Neural progenitor cell (in vitro differentiated cells): Measurements from ENCODE around the gene KDM8. TPM values are rescaled to one million over a fixed set of nuclear protein-coding genes. Genes with fewer than 3 reads are reported as not detected.
A peak's percentile ranks its signal among the peaks of the same experiment; 100 is the strongest.

Source experiments
- DNase-seq: peaks from one replicate; pipeline ENCODE4 v3.0.0-alpha.2; 2016; ENCODE audit warnings: low spot score
- H2AFZ ChIP-seq: fragments of 200-600 bp; sonication (generic); replicated peaks from 2 replicates; pipeline ENCODE4 v1.6.1; 2016; ENCODE audit warnings: antibody characterized with exemption
- H3F3A ChIP-seq: fragments of 200-600 bp; sonication (generic); 2 replicates; pipeline ENCODE4 v1.6.1; 2016; ENCODE audit warnings: antibody characterized with exemption, low read depth
- H3K27ac ChIP-seq: fragments of 200-600 bp; sonication (generic); 2 replicates; pipeline ENCODE4 v1.5.1; 2016; ENCODE audit warnings: mild to moderate bottlenecking
- H3K27me3 ChIP-seq: fragments of 200-600 bp; sonication (generic); 2 replicates; pipeline ENCODE4 v1.6.1; 2016; ENCODE audit warnings: mild to moderate bottlenecking, moderate library complexity
- H3K36me3 ChIP-seq: fragments of 200-600 bp; sonication (generic); 2 replicates; pipeline ENCODE4 v1.5.1; 2016
- H3K4me1 ChIP-seq: fragments of 200-600 bp; sonication (generic); 2 replicates; pipeline ENCODE4 v1.6.1; 2016; ENCODE audit warnings: mixed run types
- H3K4me2 ChIP-seq: fragments of 200-600 bp; sonication (generic); 2 replicates; pipeline ENCODE4 v1.6.1; 2016
- H3K4me3 ChIP-seq: fragments of 200-600 bp; sonication (generic); 2 replicates; pipeline ENCODE4 v1.5.1; 2016
- H3K79me2 ChIP-seq: fragments of 200-600 bp; sonication (generic); 2 replicates; pipeline ENCODE4 v1.6.1; 2016; ENCODE audit warnings: low read depth
- H3K9ac ChIP-seq: fragments of 200-600 bp; sonication (generic); 2 replicates; pipeline ENCODE4 v1.6.1; 2016
- H3K9me3 ChIP-seq: fragments of 200-600 bp; sonication (generic); 2 replicates; pipeline ENCODE4 v1.5.1; 2016; ENCODE audit warnings: low read depth
- H4K20me1 ChIP-seq: fragments of 200-600 bp; sonication (generic); 2 replicates; pipeline ENCODE4 v1.6.1; 2016; ENCODE audit warnings: low read depth
- H3K27ac Mint-ChIP-seq: 3 replicates; pipeline ENCODE4 v1.8.0; 2021; ENCODE audit warnings: mixed read lengths
- H3K27me3 Mint-ChIP-seq: 2 replicates; pipeline ENCODE4 v1.8.0; 2022; ENCODE audit warnings: low read depth, mild to moderate bottlenecking, inconsistent platforms, moderate library complexity, mixed read lengths; ENCODE audit not compliant: insufficient read depth
- H3K36me3 Mint-ChIP-seq: 3 replicates; pipeline ENCODE4 v1.8.0; 2021; ENCODE audit warnings: mixed read lengths
- H3K4me1 Mint-ChIP-seq: 3 replicates; pipeline ENCODE4 v1.8.0; 2021; ENCODE audit warnings: mixed read lengths
- H3K4me3 Mint-ChIP-seq: 3 replicates; pipeline ENCODE4 v1.8.0; 2021; ENCODE audit warnings: mild to moderate bottlenecking, moderate library complexity, mixed read lengths
- H3K9me3 Mint-ChIP-seq: 3 replicates; pipeline ENCODE4 v1.8.0; 2020; ENCODE audit warnings: mixed read lengths
- EZH2 ChIP-seq: fragments of 200-600 bp; sonication (generic); IDR thresholded peaks from 2 replicates; pipeline ENCODE4 v1.6.1; 2017; ENCODE audit warnings: antibody characterized with exemption, mild to moderate bottlenecking, moderate library complexity
- EZH2phosphoT487 ChIP-seq: fragments of 200-600 bp; sonication (generic); IDR thresholded peaks from 2 replicates; pipeline ENCODE4 v1.6.1; 2017; ENCODE audit warnings: antibody characterized with exemption
- total RNA-seq: library from RNA; depleted of rRNA; stranded (reverse); fragments of >200 nt; gene quantifications from 2 replicates; pipeline ENCODE4 v1.2.3, GENCODE V29; 2015; ENCODE audit warnings: low replicate concordance
- TF ChIP-seq, protein P1 (sequence below): fragments of 200-600 bp; sonication (generic); IDR thresholded peaks from 2 replicates; pipeline ENCODE4 v1.5.1; 2017; ENCODE audit warnings: antibody characterized with exemption, mild to moderate bottlenecking

The KDM8 gene
- total RNA-seq, 1 donor from 2014 or later, result 6.5 TPM

DNA sequence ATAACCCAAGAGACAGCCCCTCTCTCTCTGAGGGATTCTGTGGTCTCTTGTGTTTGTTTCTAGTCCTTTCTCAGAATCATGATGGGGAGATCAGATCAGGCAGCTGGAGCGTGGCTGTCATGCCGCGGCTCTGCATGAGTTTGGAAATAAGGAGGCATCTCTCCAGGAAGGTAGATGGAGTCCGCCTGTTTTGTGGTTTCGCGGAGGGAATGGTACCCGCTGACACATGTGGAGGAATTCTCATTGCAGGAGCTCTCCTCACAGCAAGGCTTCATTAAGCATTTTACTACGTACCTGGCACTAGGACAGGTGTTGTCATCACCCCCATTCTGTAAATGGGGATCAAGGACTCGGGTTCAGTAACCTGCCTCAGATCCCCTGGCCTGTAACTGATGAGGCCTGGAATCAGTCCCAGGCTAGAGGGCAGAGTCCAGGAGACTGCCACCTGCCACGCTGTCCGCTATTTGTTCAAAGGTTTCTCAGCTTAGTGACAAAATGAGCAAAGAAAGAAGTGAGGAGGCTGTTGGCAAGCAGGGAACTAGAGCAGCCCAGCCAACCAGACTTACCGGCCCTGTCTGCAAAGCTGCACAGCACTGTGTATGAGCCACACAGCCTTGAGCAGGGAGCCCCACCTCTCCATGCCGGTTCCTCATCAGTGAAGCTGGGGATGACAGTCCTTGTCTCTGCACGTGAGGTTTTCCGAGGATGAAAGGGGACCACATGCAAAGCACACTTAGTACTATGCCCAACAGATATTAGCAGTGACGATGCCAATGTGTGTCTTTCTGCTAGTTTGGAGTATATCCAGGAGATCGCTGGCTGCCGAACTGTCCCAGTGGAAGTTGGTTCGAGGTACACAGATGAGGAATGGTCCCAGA lies 11.0 kb downstream of the KDM8 start:
- H4K20me1 ChIP-seq, result no peaks in the 10 kb centered on the region
- DNase-seq, result no peak
- no peaks in the 10 kb centered on the region for H3K4me1 ChIP-seq
- no peaks in the 10 kb centered on the region for H3K9me3 Mint-ChIP-seq
- H3K36me3 ChIP-seq, result no peaks in the 10 kb centered on the region
- peaks cover 6% of the 10 kb centered on the region for H3K4me1 Mint-ChIP-seq
- peak overlapping the region; percentile 22 for H3K27ac Mint-ChIP-seq
- no peak overlapping the region for H3K4me3 ChIP-seq
- H3K36me3 Mint-ChIP-seq, result peaks cover 4% of the 10 kb centered on the region
- no peak overlapping the region for H3K27ac ChIP-seq
- H3K4me2 ChIP-seq, result no peak overlapping the region
- H3F3A ChIP-seq, result no peaks in the 10 kb centered on the region
- TF ChIP-seq EZH2phosphoT487 (no peak), EZH2 (no peak)
- TF ChIP-seq, protein P1, sequence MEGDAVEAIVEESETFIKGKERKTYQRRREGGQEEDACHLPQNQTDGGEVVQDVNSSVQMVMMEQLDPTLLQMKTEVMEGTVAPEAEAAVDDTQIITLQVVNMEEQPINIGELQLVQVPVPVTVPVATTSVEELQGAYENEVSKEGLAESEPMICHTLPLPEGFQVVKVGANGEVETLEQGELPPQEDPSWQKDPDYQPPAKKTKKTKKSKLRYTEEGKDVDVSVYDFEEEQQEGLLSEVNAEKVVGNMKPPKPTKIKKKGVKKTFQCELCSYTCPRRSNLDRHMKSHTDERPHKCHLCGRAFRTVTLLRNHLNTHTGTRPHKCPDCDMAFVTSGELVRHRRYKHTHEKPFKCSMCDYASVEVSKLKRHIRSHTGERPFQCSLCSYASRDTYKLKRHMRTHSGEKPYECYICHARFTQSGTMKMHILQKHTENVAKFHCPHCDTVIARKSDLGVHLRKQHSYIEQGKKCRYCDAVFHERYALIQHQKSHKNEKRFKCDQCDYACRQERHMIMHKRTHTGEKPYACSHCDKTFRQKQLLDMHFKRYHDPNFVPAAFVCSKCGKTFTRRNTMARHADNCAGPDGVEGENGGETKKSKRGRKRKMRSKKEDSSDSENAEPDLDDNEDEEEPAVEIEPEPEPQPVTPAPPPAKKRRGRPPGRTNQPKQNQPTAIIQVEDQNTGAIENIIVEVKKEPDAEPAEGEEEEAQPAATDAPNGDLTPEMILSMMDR, result no peak
- H3K27me3 Mint-ChIP-seq, result peaks cover 2% of the 10 kb centered on the region
- H3K9ac ChIP-seq, result no peak overlapping the region
- H3K4me3 Mint-ChIP-seq, result no peak overlapping the region
- H2AFZ ChIP-seq, result no peak overlapping the region
- no peaks in the 10 kb centered on the region for H3K9me3 ChIP-seq
- H3K79me2 ChIP-seq, result no peaks in the 10 kb centered on the region
- no peaks in the 10 kb centered on the region for H3K27me3 ChIP-seq

DNA sequence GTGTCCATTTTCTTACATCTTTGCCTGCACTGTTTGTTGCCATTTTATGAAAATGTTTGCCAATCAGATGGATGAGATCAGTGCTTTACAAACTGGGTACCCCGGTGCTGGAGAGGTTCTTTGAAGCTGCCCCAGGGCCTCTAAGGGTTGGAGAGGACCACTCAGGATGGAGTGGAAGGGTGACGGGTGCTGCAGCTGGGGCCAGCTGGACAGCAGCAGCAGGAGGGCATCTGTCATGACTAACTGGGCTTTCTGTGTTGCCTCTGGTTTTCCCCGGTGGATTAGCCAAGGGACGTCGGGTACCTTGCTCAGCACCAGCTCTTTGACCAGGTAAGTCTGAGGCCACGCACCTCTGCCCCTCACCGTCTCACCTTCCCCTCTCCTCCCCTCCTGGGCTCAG lies 12.3 kb downstream of the KDM8 start:
- no peak overlapping the region for H3K4me3 ChIP-seq
- H3F3A ChIP-seq, result no peaks in the 10 kb centered on the region
- DNase-seq, result no peak
- H3K27me3 ChIP-seq, result no peaks in the 10 kb centered on the region
- no peak overlapping the region for H3K27ac Mint-ChIP-seq
- no peak overlapping the region for H2AFZ ChIP-seq
- H3K4me2 ChIP-seq, result no peak overlapping the region
- H3K9me3 ChIP-seq, result no peaks in the 10 kb centered on the region
- H3K4me1 Mint-ChIP-seq, result peaks cover 6% of the 10 kb centered on the region
- no peaks in the 10 kb centered on the region for H3K4me1 ChIP-seq
- no peak overlapping the region for H3K4me3 Mint-ChIP-seq
- peaks cover 4% of the 10 kb centered on the region for H3K36me3 Mint-ChIP-seq
- peaks cover 2% of the 10 kb centered on the region for H3K27me3 Mint-ChIP-seq
- TF ChIP-seq EZH2phosphoT487, result no peak
- TF ChIP-seq, protein P1, result no peak
- no peak for TF ChIP-seq EZH2
- no peaks in the 10 kb centered on the region for H4K20me1 ChIP-seq
- H3K27ac ChIP-seq, result no peak overlapping the region
- H3K79me2 ChIP-seq, result no peaks in the 10 kb centered on the region
- H3K36me3 ChIP-seq, result no peaks in the 10 kb centered on the region
- H3K9ac ChIP-seq, result no peak overlapping the region
- no peaks in the 10 kb centered on the region for H3K9me3 Mint-ChIP-seq

DNA sequence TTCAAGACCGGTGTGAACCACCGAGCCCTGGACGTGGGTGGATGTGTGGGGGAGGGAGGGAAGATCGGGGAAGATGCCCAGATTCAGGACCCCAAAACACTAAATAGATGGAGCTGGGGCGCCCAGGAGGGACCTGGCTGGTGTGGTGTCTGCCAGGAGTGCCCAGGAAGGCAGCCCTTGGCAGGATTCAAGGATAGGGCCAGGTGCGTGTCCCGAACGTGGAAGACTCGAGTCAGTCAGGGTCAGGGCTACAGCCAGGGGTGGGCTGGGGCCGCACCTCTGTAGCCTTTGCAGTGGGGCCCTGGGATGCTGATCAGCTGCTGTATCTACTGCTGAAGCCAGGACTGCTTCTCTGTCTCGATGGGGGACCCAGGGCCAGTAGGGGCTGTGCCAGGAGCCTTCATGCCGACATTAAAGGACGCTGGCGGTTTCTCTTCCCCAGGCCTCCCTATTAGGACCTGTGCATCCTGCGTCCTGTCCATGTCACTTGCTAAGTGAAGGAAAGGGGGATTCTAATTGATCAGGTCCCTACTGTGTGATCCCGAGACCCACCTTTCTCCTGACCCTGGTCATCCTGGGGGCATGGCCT lies 13.1 kb downstream of the KDM8 start:
- Histone ChIP-seq H3K27ac (no peak overlapping the region), H3F3A (no peaks in the 10 kb centered on the region), H3K9ac (no peak overlapping the region), H3K4me1 (no peaks in the 10 kb centered on the region), H3K36me3 (no peaks in the 10 kb centered on the region), H3K27me3 (no peaks in the 10 kb centered on the region), H2AFZ (no peak overlapping the region), H4K20me1 (no peaks in the 10 kb centered on the region), H3K9me3 (no peaks in the 10 kb centered on the region), H3K4me3 (no peak overlapping the region), H3K79me2 (no peaks in the 10 kb centered on the region), H3K4me2 (no peak overlapping the region)
- TF ChIP-seq, protein P1, result no peak
- TF ChIP-seq EZH2phosphoT487 (no peak), EZH2 (no peak)
- DNase-seq, result no peak
- H3K4me1 Mint-ChIP-seq, result peaks cover 6% of the 10 kb centered on the region
- H3K4me3 Mint-ChIP-seq, result no peak overlapping the region
- H3K36me3 Mint-ChIP-seq, result peaks cover 4% of the 10 kb centered on the region
- no peak overlapping the region for H3K27ac Mint-ChIP-seq
- no peaks in the 10 kb centered on the region for H3K9me3 Mint-ChIP-seq
- H3K27me3 Mint-ChIP-seq, result peaks cover 2% of the 10 kb centered on the region
